Measurements from ENCODE around the gene GPR141.

The GPR141 gene

DNA sequence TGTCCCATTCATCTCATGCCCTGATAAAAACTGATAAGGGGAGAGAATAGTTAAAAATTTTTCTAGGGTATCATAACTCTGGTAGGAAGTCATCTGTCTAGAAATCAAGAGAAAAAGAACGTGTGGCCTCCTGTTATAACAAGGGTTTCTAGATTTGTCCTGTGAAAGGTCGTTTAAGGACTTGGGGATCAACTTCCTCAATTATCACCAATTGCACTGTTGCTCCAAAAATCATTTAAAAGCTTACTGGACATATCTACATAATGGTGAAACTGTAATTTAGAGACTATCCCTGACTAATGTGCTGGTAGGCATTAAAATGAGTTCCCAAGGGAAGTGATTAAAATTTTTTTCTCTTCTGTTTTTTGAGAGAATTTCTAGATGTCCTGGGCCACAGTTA lies 58.2 kb downstream of the GPR141 start:
- DNase-seq (ENCODE audit: low read depth) = no peak
- no peak overlapping the region for H3K4me3 ChIP-seq (ENCODE audit: control insufficient read depth, low read depth, low read length)
- TF ChIP-seq, protein P1, sequence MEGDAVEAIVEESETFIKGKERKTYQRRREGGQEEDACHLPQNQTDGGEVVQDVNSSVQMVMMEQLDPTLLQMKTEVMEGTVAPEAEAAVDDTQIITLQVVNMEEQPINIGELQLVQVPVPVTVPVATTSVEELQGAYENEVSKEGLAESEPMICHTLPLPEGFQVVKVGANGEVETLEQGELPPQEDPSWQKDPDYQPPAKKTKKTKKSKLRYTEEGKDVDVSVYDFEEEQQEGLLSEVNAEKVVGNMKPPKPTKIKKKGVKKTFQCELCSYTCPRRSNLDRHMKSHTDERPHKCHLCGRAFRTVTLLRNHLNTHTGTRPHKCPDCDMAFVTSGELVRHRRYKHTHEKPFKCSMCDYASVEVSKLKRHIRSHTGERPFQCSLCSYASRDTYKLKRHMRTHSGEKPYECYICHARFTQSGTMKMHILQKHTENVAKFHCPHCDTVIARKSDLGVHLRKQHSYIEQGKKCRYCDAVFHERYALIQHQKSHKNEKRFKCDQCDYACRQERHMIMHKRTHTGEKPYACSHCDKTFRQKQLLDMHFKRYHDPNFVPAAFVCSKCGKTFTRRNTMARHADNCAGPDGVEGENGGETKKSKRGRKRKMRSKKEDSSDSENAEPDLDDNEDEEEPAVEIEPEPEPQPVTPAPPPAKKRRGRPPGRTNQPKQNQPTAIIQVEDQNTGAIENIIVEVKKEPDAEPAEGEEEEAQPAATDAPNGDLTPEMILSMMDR (conservative IDR thresholded peaks at IDR 0.05; ENCODE audit: control insufficient read depth, insufficient read depth, low read depth, low read length) = no peak

DNA sequence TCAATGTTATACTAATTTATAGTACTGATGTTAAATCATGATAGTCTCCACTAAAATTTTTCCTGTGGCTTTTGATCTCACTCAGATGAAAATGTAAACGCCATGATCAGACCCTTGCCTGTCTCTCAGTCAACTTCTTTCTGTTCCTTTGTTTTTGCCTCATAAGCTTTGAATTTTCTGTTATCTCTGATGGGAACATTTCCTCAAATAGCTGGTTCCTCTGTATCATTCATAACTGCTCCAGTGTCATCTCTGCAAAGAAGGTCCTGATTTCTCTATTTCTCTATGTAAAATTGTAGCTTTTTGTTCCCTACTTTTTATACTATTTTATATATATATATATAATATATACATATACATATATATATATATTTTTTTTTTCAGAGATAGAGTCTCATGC lies 67.5 kb downstream of the GPR141 start:
- TF ChIP-seq, protein P1 (conservative IDR thresholded peaks at IDR 0.05; ENCODE audit: control insufficient read depth, insufficient read depth, low read depth, low read length) = no peak
- no peak overlapping the region for H3K4me3 ChIP-seq (ENCODE audit: control insufficient read depth, low read depth, low read length)

DNA sequence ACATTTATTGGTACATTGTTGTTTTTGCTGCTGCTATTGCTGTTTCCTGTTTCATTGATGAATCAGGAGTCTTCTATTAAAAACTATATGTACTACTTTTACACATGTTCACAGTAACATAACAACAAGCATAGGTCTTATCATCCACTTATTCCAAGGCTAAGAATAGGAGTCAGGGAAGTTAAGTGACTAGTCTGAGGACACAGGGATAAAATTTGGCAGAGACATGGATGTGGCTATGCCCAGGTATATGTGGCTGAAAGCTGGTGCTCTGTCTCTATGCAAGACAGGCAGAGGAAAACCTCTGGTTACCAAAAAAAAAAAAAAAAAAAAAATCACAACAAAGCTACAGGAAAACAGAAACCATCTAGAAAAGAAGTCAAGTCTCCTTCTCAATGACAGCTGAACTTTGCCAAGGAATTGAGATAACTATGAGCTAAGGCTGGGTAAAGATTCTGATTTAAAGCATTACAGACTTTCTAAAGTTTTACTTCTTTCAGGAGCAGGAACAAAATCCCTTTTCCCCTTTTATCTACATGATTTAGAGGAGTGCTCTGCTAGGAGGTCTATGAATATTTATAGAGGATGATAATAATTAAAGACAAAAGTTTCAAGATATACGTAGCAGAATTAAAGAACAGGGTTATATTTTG lies 70.0 kb downstream of the GPR141 start:
- H3K4me3 ChIP-seq (ENCODE audit: control insufficient read depth, low read depth, low read length) = no peak overlapping the region
- TF ChIP-seq, protein P1 (conservative IDR thresholded peaks at IDR 0.05; ENCODE audit: control insufficient read depth, insufficient read depth, low read depth, low read length) = no peak
- no peak for DNase-seq (ENCODE audit: low read depth)

More for the DNA sequence above, 67.5 kb downstream of the GPR141 start:
- DNase-seq (ENCODE audit: low read depth) = no peak

DNA sequence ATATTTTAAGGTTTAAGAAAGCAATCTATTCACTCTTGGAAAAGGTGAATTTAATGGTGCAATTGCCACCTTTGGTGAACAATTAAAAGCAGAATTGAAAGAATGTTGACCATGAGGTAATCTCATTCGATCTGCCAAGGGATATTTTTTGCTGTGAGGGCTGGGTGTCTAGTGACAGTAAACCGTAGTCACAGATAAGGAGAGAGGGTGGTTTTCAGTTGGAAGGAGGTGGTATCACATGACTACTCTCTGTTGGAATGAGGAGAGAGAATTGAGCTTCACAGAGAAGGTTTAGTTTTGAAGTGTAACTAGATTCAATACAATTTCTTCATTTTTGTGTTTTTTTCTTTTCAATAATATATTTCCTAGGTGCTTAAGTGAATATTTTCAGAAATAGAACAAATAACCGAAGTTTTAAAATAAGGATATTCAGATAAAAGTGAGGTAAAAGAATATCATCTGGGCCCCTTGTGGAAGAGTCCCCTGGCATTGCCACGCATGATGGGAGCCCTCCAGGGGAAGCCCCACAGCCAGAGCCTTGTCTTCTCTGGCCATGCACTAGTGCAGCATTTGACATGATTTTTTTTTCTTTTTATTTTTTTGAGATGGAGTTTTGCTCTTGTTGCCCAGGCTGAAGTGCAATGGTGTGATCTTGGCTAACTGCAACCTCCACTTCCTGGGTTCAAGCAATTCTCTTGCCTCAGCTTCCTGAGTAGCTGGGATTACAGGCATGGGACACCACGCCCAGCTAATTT lies 73.4 kb downstream of the GPR141 start:
- no peak for DNase-seq (ENCODE audit: low read depth)
- TF ChIP-seq, protein P1 (conservative IDR thresholded peaks at IDR 0.05; ENCODE audit: control insufficient read depth, insufficient read depth, low read depth, low read length) = no peak
- no peak overlapping the region for H3K4me3 ChIP-seq (ENCODE audit: control insufficient read depth, low read depth, low read length)

DNA sequence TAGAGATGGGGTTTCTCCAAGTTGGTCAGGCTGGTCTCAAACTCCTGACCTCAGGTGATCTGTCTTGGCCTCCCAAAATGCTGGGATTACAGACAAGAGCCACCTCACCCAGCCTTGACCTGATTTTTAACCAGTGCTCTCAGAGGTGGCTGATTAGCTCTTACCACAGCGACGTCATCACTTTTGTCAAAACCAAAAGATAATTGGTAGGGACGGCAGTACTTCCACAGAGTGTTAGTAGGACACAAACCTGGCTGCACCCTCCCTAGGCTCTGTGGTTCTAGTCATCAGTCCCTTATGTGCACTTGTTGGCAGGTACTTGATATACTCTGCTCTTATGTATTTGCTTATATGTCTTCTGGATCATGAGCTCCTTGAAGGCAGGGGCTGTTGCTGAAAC lies 74.0 kb downstream of the GPR141 start:
- TF ChIP-seq, protein P1 (conservative IDR thresholded peaks at IDR 0.05; ENCODE audit: control insufficient read depth, insufficient read depth, low read depth, low read length) = no peak
- no peak overlapping the region for H3K4me3 ChIP-seq (ENCODE audit: control insufficient read depth, low read depth, low read length)
- DNase-seq (ENCODE audit: low read depth) = no peak

DNA sequence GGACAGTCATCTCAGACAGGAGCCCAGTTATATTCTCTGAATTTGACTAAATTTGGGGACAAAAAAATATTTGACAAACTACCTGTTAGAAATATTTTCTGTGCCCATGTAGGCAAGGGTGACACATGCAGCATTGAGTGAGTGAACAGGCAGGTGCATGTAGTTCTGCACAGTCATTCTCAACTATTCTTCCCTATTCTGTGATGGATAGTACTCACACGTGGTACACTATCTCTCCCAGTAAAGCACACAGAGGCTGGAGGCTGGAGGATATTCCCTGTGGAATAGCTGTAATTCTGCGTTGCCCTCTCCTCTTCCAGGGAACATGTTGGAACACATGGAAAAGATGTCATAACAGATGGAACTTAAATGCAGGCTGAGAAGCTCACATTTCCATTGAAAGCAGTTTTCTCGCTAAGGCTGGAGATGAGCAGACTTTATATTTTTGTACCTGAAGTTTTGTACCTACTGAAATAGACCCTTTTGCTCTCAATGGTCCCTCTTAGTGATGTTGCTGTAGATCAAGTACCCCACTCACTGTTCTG lies 75.0 kb downstream of the GPR141 start:
- H3K4me3 ChIP-seq (ENCODE audit: control insufficient read depth, low read depth, low read length) = no peak overlapping the region

More for the DNA sequence above, 75.0 kb downstream of the GPR141 start:
- TF ChIP-seq, protein P1 (conservative IDR thresholded peaks at IDR 0.05; ENCODE audit: control insufficient read depth, insufficient read depth, low read depth, low read length) = no peak
- no peak for DNase-seq (ENCODE audit: low read depth)
